Thyroid gland (tissue), 4 donors: ENCODE results near the gene FAM120A.

ENCODE experiments used
- POLR2A ChIP-seq, 2 donors: fragments of 450-650 bp; IDR thresholded peaks; one replicate each; pipeline ENCODE4 v1.6.1; 2017; ENCODE audit warnings: antibody characterized with exemption in 2 of 2, mild to moderate bottlenecking in 2 of 2, moderate library complexity in 1 of 2
- TF ChIP-seq, protein P1 (sequence below), 6 experiments: fragments of 200-600 bp in 3 of 6; fragments of 450-650 bp in 3 of 6; sonication (generic) in 3 of 6; IDR thresholded peaks; one replicate each; pipeline ENCODE4 v1.5.1; 2016 to 2019; ENCODE audit warnings: antibody characterized with exemption in 6 of 6, mild to moderate bottlenecking in 2 of 6, inconsistent platforms in 1 of 6, moderate library complexity in 1 of 6

- TF ChIP-seq, protein P1, sequence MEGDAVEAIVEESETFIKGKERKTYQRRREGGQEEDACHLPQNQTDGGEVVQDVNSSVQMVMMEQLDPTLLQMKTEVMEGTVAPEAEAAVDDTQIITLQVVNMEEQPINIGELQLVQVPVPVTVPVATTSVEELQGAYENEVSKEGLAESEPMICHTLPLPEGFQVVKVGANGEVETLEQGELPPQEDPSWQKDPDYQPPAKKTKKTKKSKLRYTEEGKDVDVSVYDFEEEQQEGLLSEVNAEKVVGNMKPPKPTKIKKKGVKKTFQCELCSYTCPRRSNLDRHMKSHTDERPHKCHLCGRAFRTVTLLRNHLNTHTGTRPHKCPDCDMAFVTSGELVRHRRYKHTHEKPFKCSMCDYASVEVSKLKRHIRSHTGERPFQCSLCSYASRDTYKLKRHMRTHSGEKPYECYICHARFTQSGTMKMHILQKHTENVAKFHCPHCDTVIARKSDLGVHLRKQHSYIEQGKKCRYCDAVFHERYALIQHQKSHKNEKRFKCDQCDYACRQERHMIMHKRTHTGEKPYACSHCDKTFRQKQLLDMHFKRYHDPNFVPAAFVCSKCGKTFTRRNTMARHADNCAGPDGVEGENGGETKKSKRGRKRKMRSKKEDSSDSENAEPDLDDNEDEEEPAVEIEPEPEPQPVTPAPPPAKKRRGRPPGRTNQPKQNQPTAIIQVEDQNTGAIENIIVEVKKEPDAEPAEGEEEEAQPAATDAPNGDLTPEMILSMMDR (IDR thresholded peaks at IDR 0.05): no peak
- TF ChIP-seq POLR2A (IDR thresholded peaks at IDR 0.05): no peak
Observed at GRCh38 chr9:93579711-93580516, 128.4 kb downstream of the FAM120A start.
